SKM-1 treated with dmso at 0.1 percent for 144 hours (cell line): Measurements from ENCODE around the gene TSPAN33.
"Not testable (repeated sequence)": the region's sequence is repeated elsewhere in the genome, so short reads cannot be mapped to it uniquely, and the experiment has no call there.

Source experiments
- DNase-seq: peaks from one replicate; lab custom pipeline; 2025; ENCODE audit not compliant: unreplicated experiment; lab: John Stamatoyannopoulos, UW

Gene TSPAN33

GRCh38 chr7:129169171-129169671 is 24.7 kb downstream of the TSPAN33 start:
- no peak for DNase-seq

DNA sequence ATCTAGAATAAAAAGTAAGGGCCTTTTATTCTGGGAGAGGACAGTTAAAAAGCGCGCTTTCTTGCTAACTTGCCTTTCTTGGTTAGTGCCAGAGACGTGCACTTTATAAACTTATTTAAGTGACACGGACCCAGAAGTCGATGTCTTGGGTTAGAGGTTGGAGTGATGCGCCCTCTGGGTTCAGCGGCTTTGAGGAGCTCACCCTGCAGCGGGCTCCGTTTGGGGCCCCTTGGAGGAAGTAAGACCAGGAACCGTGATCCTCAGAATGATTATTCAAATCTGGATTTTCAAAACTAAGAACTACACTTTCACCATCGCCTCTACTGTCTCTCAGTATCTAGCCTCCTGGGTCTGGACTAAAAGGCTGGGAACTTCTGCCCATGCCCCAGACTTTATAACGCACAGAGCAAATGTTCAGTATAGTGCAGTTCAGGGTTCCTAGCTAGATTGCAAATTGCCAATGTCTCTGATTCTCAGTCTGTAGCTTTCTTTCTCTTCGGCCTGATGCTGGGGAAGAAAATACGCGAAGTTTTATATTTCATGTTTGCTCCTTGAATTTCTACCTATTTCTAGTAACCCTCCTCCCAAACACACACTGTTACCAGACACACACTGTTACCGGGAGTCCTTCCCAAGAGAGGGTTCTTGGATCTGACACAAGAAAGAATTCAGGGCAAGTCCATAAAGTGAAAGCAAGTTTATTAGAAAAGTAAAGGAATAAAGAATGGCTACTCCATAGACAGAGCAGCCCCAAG is 25.4 kb downstream of the TSPAN33 start:
- no peak for DNase-seq

DNA sequence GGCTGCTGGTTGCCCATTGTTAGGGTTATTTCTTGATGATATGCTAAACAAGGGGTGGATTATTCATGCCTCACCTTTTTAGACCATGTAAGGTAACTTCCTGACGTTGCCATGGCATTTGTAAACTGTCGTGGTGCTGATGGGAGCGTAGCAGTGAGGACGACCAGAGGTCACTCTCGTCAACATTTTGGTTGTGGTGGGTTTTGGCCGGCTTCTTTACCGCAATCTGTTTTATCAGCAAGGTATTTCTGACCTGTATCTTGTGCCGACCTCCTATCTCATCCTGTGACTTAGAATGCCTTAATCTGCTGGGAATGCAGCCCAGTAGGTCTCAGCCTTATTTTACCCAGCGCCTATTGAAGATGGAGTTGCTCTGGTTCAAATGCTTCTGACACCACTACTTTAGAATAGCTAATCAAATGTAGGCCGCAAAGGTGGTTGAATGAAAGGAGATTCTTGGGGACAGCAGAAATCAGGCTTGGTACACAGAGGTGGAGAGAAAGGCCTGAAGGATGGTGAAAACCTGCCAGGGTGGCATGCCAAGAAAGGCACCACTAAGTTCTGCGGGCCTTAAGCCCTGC is 26.0 kb downstream of the TSPAN33 start:
- DNase-seq: no peak

DNA sequence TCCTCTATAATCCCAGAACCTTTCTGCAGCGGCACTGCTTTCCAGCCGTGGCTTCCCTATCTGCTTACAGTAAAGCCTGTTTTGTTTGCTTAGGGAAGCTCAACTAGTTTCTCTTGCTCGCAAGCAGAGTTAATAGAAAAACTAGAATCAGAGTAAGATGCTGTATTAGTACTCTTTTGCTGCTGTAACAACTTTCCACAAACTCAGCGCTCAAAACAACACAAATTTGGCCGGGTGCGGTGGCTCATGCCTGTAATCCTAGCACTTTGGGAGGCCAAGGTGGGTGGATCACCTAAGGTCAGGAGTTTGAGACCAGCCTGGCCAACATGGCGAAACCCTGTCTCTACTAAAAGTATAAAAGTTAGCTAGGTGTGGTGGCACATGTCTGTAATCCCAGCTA is 29.4 kb downstream of the TSPAN33 start:
- not testable (repeated sequence) for DNase-seq

DNA sequence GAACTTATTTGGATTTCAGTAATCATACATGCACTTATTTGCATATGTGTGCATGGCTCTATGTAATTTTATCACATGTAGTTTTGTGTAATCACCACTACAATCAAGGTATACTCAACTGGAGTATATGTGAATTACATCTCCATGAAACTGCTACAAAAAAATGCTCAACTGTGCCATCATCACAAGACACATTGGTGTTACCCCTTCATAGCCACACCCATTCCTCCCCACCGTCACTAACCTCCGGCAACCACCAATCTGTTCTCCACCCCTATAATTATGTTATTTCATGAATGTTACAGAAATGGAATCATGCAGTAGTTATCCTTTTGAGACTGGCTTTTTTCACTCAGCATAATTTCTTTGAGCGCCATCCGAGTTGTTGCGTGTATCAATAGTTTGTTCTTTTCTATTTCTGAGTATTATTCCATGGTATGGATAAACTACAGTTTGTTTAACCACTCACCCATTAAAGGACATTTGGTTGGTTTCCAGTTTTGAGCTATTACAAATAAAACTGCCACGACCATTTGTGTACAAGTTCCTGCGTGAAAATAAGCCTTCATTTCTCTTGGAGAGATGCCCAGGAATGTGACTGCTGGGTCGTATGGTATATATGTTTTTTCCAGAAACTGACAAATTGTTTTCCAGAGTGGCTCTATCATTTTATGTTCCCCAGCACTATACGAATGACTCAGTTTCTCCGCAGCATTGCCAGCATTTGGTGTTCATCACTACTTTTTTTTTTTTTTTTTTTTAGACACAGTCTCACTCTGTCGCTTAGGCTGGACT is 32.6 kb downstream of the TSPAN33 start:
- no peak for DNase-seq

GRCh38 chr7:129184981-129185670 is 40.6 kb downstream of the TSPAN33 start:
- DNase-seq: no peak

GRCh38 chr7:129186749-129187260 is 42.3 kb downstream of the TSPAN33 start:
- no peak for DNase-seq

DNA sequence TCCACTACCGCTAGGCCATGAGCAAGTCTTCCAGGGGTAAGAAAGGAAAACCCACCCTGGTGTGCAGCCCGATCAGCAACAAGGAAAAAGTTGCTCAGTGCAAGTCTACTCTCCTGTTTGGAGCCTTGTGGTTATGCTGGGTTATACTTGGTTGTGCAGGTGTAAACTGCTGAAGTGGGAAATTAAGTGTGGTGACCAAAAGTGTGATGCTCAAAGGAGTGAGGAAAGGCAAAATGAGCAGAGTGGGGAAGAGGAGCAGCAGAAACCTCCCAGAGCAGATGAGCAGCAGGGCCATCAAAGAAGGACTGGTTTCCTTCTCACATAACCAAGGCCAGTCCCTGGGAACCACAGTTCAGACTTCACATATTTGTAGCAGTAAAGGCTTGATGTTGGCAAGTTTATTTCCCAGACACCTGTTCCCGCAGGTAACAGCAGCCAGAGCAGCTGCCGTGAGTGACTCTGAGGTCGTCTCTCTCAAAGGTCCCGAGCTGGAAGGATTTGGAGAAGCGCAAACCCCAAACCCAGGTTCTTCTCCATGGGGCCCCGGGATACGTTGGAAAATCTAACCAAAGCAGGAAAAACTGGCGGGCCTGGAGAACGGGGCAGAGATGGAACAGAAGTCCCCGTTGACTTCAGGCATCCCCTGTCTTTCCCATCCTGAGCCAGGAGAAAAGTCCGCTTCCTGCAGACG is 43.3 kb downstream of the TSPAN33 start:
- no peak for DNase-seq

- no peak for DNase-seq
Observed at GRCh38 chr7:129188372-129188891, 43.9 kb downstream of the TSPAN33 start, which contains the start of gene SMO. Gene SMO (plus strand): TSS chr7:129188633. CDS start chr7:129189152, 519 bp downstream.

DNA sequence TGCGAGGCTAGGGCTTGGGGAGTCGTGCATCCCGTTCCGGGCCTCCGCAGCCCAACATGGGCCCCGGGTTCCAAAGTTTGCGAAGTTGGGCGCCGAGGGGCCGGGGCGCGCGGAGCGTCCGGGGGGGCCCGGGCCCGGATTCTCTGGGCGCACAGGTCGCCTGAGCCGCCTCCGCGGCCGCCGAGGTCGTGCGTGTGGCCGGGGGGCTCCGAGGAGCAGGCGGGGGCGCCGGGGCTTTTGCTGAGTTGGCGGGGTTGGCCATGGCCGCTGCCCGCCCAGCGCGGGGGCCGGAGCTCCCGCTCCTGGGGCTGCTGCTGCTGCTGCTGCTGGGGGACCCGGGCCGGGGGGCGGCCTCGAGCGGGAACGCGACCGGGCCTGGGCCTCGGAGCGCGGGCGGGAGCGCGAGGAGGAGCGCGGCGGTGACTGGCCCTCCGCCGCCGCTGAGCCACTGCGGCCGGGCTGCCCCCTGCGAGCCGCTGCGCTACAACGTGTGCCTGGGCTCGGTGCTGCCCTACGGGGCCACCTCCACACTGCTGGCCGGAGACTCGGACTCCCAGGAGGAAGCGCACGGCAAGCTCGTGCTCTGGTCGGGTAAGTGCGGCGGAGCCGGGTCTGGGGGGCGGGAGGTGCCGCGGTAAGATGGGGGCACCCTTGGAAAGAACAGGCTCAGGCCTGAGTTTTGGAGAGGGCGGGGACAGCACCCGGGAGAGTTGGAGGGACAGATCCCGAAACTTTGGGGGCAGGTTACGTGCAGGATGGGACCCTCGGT is 44.6 kb downstream of the TSPAN33 start:
- DNase-seq: no peak

DNA sequence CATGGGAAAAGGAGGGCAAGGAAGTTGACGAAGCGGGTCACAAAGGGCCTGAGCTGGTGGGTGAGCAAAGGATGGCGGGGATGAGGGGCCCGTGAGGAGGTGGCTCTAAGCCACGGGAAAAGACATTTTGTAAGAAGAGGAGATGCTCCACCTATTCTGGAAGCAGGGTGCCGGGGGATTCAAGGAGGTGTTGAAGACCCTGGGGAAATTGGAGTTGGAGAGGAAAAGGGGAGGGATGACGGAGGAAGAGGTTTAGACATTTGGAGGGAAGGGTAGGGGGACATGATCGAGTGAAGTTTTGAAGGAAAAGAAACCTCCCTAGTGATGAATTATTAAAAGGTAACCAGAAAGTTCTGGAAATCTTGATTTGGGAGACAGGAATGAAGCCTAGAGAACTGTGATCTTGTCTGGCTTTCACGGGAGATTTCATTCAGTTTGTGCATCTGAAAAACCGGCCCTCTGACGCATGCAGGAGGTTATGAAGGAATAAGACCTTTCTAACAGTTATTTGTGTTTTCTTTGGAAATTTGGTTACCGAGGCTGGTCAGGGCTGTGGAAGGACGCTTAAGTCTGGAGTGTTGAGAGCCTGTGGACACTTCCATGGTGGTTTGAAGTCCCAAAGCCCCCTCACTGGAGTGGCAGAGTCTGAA is 45.3 kb downstream of the TSPAN33 start:
- no peak for DNase-seq

- no peak for DNase-seq
Observed at GRCh38 chr7:129191272-129191671, 46.8 kb downstream of the TSPAN33 start.

- no peak for DNase-seq
Observed at GRCh38 chr7:129193892-129194291, 49.4 kb downstream of the TSPAN33 start.

DNA sequence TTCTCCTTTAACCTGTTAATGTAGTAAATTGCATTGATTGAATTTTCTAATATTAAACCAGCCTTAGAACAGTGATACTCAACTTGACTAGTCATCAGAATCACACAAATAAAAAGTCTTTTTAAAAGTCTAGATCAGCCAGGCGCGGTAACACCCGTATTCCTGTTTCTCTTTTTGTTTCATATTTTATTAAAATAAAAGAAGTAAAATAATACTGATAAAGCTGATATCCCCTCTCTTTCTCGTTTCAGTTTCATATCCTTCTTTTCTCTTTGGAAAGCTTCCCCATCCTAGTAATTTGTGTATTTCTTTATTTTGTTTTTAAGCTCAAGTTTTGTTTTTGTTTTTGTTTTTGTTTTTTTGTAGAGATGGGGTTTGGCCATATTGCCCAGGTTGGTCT is 53.3 kb downstream of the TSPAN33 start:
- DNase-seq: no peak

DNA sequence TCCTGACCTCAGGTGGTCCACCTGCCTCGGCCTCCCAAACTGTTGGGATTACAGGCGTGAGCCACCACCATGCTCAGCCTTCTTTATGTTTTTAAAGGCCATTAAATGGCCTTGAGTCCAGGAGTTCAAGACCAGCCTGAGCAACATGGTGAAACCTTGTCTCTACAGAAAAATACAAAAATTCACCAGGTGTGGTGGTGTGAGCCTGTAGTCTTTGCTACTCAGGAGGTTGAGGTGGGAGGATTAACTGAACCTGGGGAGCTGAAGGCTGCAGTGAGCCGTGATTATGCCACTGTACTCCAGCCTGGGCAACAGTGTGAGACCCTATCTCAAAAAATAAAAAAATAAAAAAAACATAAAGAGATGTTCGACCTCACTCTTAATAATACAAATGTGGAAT is 54.9 kb downstream of the TSPAN33 start:
- DNase-seq: no peak

- no peak for DNase-seq
Observed at GRCh38 chr7:129202058-129202777, 57.7 kb downstream of the TSPAN33 start.

GRCh38 chr7:129203050-129203741 is 58.7 kb downstream of the TSPAN33 start:
- DNase-seq: no peak
